GM18505 (cell line): Measurements from ENCODE around the gene SLC22A12.
"Not testable (repeated sequence)": the region's sequence is repeated elsewhere in the genome, so short reads cannot be mapped to it uniquely, and the experiment has no call there.

Source experiments
- ATAC-seq: cut with Tn5 transposase; IDR thresholded peaks from one replicate; pipeline ENCODE4 v1.9.1; 2021; ENCODE audit not compliant: unreplicated experiment
- POLR2A ChIP-seq: IDR thresholded peaks from 4 replicates; pipeline ENCODE4 v1.6.1; 2011; ENCODE audit warnings: borderline replicate concordance; ENCODE audit not compliant: insufficient read depth, insufficient read length; ENCODE audit errors: extremely low read depth

The SLC22A12 gene

GRCh38 chr11:64559351-64560138 is 31.5 kb upstream of the SLC22A12 start:
- TF ChIP-seq POLR2A = no peak
- no peak for ATAC-seq

DNA sequence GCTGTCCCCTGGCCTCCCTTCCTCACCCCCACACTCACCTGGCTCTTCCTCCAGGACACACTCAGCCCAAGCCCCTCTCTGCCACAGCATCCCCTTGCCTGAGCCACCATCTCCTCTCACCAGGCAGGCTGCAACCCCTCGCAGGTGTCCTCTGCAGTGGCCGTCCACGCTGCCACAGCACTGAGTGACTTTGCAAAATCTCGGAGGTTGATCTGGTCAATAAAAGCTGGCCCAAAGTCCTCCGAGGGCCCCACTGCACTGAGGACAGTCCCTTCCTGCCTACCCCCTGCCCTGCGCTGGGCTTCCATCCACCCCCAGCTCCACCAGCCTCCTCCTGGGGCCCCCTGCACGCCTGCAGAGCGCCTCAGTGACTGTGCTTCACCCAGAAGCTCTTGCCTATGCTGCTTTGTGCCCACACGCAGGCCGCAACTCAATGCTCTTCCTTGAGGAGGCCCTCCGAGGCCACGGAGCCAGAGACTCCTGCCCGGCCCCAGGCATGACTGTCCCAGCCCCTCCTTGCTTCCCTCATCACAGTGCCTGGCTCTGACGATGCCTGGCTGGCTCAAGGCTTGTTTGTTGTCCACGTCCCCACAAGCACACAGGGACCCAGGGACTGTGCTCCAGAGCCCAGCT is 30.8 kb upstream of the SLC22A12 start:
- no peak for ATAC-seq
- no peak for TF ChIP-seq POLR2A

DNA sequence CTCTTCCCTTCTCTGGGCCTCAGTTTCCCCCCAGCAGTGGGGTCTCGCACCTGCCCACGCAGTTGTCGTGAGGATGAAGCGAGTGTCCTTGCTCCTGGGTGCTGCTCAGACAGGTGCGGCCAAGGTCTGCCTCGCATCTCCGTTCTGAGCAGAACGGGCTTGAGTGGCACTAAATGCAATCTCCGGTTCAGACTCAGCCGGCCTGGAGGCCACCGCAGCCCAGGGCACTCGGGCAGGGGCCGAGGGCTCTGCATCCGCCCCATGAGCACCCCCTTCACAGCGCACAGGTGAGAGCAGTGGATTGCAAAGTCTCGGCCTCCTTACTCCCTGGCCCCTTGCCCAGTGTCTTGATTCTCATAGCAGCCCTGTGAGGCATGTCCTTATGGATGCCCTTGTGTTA is 30.1 kb upstream of the SLC22A12 start:
- TF ChIP-seq POLR2A = no peak

GRCh38 chr11:64561429-64561828 is 29.6 kb upstream of the SLC22A12 start:
- not testable (repeated sequence) for ATAC-seq

More for the DNA sequence above, 30.1 kb upstream of the SLC22A12 start:
- ATAC-seq = no peak

GRCh38 chr11:64561984-64562722 is 28.9 kb upstream of the SLC22A12 start:
- ATAC-seq = no peak
- no peak for TF ChIP-seq POLR2A

DNA sequence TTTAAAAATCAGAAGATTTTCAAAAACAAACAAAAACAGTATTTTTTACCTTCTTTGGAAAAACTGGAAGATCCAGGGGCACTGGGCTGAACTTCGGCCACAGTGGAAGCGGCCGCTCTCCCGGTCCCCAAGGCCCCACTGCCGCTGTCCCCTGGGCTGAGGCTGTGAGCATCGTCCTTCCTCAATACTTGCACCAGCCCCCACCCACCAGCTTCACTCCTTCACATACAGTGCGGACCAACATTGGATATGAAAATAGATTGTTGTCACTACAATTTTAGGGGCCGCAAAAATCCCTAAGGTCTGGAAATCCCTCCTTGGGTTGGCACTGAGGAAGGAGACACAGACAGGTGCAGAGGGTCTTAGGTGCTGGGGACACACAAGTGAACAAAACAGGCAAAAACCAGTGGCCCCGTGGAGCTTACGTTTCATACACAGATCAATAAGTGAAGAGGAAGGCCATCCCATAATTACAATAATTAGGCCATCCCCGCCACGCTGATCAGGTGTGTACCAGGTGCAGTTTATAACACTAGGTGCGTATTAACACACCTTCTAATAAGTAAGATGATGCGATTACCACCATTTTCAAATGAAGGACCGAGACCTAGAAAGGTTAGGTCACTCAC is 28.2 kb upstream of the SLC22A12 start:
- no peak for ATAC-seq
- TF ChIP-seq POLR2A = no peak

DNA sequence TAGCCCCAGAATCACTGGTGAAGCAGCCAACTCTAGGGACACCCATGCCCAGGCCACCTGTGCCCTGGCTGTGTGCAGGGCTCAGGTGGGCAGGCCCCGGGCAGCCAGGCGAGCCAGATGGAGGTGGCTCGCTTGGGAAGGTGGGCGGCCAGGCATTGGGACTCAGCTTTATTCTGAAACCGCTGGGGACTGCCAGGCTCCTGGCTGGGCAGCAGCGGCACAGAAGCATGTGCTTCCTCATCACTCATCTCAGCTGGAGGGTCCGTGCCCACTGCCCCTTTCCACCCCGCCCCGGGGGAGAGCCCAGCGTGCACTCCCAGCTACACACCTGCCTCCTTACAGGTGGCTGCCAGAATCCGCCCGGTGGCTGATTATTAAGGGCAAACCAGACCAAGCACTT is 27.1 kb upstream of the SLC22A12 start:
- TF ChIP-seq POLR2A = no peak
- no peak for ATAC-seq

GRCh38 chr11:64564419-64564818 is 26.6 kb upstream of the SLC22A12 start:
- TF ChIP-seq POLR2A = no peak
- ATAC-seq = no peak

GRCh38 chr11:64564947-64565889 is 25.8 kb upstream of the SLC22A12 start:
- no peak for TF ChIP-seq POLR2A
- no peak for ATAC-seq

- no peak for TF ChIP-seq POLR2A
- no peak for ATAC-seq
Measured at GRCh38 chr11:64566042-64566914, 24.7 kb upstream of the SLC22A12 start.
